Stimulated activated CD8-positive, alpha-beta memory T cell treated with anti-CD3 and anti-CD28 coated beads, Interleukin-4, amount 100 ng/mL, for 4 hours (primary cell): ENCODE results near the gene HNRNPAB.
"Not testable (repeated sequence)": the region's sequence is repeated elsewhere in the genome, so short reads cannot be mapped to it uniquely, and the experiment has no call there.

ENCODE experiments used
- DNase-seq, 2 donors: peaks; one replicate each; pipeline ENCODE4 v3.0.0-alpha.2; 2020; ENCODE audit warnings: low read depth in 2 of 2, low spot score in 1 of 2

HNRNPAB gene

GRCh38 chr5:178229111-178229510, 24.8 kb downstream of the HNRNPAB start:
- not testable (repeated sequence) for DNase-seq

- DNase-seq, result no peak
Measured at GRCh38 chr5:178229861-178230260, 25.5 kb downstream of the HNRNPAB start.

GRCh38 chr5:178230879-178231538, 26.7 kb downstream of the HNRNPAB start:
- no peak for DNase-seq

- DNase-seq, result no peak
Measured at GRCh38 chr5:178231539-178232123, 27.3 kb downstream of the HNRNPAB start.

DNA sequence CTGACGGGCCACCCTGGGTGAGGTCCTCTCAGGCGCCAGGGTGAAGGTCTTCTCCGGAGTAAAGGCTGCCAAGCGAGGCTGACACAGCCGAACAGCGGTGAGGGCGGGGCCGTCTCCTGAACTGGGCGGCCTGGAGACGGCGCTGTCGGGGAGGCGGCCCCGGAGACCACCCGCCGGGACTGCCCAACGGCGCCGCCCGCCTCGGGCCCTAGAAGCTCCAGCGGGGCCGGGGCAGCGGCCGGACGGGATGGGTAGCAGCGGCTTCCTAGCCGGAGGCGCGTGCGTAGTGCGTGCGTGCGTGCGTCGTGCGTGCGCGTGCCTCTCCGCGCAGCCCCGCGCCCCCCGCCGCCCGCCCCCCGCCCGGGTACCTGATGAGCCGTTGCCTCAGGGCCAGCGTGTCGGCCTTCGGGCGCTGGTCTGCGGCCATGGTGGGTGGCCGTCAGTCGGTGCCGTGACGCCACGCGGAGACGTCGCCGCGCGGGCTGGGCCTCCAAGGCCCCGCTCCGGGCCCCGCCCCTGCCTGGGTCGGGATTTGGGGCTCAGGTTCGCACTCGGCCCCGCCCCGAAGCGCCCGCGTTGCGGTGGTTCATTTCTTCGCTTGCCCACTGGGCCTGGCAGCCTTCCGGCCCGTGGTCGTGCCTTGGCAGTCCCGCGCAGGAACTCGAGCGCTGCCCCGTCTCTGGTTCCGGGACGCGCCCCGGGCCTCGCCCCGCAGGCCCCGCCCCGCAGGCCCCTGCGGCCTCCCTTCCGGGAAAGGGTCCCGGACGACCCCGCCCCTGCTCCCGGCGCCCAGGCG, 28.0 kb downstream of the HNRNPAB start, which contains the start of gene PHYKPL:
PHYKPL (minus strand) TSS at position 679 of the 796 bp plus-strand sequence; CDS start at position 427, 252 bp downstream.
- DNase-seq, result peak in 1 of 2 donors; percentile 30

GRCh38 chr5:178232920-178233429, 28.6 kb downstream of the HNRNPAB start:
- DNase-seq, result no peak

- DNase-seq, result no peak
Measured at GRCh38 chr5:178234121-178234749, 29.9 kb downstream of the HNRNPAB start.

DNA sequence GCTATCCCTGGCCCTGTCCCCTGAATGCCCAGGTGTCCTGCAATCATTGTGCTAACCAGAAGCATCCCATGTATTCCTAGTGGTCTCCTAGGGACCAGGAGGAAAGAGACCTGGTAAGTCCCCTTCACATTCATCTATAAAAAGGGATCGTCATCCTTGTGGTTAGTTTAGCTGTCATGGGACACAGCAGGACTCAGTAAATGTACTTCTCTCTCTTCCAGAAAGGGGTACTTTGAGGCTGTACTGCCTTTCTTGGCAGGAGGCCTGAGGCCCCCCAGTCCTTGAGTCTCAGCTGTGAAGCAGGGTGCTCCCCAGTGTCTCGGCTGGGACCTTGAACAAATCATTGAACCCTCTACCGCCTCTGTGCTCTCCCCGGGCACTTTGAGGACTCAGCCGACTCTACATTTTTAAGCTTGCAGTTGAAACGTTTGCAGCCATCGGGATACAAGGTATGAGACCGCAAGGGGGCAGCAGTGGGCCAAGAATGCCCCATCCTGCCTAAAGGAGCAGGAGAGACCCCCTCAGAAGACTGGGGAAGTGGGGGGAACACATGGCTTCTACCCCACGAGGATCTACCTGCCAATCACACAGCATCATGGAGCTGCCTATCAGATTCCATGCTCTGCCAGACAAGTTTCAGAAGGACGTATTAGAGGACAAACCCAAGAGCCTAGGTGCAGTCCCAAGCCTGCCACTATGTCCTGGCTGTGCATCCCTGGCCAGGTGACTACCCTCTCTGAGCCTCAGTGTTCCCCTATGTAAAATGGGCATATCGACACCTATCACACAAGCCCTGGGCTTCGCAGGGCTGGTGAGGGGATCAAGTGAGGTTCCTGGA, 30.6 kb downstream of the HNRNPAB start:
- DNase-seq, result peak; percentile 49 to 76

DNA sequence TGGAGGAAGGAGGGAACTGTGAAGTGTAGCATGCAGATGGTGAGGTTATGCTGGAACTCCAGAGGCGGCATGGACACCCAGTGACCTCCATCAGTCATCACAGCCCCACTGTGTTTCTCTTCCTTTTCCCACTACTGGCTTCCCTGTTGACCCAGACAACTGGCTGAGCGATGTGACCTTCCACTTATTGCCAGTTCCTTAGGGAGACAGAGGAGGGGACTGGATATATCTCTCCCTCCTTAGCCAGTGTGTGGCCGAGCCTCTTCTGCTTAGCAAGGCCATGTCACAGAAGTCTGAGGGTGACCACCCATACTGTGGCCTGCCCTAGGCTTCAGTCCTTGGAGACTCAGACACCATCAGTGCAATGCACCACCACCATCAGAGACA, 31.2 kb downstream of the HNRNPAB start:
- no peak for DNase-seq

DNA sequence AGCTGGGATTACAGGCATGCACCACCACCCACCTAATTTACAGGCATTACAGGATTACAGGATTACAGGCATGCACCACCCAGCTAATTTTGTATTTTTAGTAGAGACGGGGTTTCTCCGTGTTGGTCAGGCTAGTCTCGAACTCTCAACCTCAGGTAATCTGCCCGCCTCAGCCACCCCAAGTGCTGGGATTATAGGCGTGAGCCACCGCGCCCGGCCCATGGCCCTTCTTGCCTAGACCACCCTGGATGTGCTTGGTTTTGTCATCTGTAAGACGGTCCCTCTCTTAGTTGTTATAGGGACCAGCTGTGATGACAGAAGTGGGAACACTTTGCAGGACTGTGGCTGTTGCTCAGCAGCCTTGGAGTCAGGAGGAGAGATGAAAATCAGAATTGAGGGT, 31.8 kb downstream of the HNRNPAB start:
- DNase-seq, result no peak

DNA sequence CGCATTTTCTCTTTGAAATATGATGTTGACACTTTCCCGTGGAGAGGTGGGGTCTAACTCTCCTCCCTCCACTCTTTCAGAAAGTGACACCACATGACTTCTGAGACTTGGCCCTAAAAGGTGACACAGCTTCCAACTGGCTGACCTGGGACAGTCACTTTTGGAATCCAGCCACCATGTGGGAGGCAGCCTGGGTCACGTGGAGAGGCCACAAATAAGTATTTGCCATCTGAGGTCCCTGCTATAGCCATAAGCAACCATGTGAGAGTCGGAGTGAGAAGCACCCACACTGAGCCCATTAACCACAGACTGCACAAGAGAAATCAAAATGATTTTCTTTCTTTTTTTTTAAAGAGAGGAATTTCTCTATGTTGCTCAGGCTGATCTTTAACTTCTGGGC, 32.3 kb downstream of the HNRNPAB start:
- DNase-seq, result no peak

DNA sequence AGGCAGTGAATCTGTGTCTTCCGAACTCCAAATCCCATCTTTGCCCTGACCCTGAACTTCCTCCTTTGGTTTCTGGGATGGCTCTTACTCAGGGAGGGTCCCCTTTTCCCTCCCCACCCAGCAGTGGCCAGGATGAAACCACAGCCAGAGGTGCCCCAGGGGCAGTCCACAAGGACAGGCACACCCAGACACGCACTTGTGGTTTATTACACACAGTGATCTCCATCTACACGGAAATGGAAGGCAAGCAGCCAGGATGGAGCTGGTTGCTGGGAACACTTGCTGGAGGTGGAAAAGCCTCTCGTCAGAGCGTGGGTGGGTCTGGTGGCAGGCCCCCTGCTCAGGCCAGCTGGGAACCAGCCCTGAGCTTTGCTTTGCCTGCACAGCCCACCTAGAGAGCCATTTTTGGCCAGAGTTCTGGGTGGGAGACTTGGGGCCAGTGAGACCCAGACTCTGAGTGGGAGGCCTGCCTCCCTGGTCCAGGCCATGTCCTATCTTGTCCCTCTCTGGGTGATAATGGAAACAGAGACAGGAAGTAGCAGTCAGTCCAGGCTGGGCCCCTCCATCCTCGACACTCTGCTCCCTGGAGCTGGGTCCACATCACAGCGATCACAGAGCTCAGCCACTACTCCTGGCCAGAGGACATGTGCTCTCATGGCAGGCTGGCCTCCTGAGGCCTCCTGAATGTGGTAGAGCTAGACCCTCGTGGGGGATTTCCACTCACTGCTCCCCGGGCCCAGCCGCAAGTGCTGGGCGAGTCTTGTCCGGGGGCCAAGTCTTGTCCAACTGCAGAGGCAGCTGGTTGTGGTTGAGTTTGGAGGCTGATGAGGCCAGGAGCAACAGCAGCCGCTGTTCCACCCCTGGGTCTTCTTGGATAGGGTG, 33.3 kb downstream of the HNRNPAB start:
- DNase-seq, result no peak

DNA sequence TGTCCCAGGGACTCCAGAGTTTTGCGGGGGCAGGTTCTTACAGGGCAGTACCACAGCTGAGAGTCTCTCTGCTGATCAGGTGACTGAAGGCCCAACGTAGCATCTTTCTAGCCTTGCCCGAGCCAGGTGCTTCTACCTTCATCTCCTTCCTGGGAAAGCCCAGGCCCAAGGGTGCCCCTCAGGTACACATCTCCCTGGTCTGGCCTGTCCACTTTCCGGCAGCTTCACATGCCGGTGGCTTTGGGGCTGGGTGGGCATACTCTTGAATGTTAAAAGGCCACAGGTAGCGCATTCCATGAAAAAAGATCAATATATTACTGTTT, 33.9 kb downstream of the HNRNPAB start:
- no peak for DNase-seq

DNA sequence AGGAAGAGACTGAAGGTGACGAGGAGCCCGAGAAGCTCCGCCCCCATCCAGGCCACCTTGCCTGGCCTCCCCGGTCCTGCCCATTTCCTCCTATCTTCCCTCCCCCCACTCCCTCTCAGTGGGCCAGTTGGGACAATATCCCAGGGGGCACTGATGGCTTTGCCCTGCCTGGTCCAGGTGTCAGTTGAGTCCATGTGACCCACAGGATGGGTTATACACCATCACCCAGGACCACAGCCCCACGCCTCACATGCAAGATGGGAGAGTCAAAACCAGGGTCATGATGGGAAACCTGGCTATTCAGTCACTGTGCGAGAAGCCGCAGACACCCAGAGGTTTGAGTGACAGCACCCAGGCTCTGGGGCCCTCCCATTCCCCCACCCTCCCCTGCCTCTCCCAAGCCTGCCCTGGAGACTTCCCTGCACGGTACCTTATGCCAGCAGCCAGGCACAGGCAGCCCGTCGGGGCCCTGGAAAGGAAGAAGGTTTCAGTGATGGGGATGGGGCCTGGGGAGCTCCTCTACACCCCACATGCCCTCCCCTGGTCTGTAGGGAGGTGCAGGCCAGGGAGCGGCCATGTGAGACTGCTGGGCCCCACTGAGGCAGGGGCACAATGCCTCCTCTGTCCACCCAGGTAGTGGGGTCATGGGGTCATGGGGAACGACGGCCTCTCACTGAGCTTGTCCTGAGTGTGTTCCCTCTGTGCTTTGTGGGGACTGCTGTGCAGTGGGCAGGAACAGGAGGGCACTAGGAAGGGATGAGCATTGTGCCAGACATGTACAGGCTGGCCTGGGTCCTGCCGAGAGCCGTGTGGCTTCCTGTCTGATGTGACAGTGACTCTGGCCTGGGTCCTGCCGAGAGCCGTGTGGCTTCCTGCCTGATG, 34.6 kb downstream of the HNRNPAB start:
- no peak for DNase-seq

- not testable (repeated sequence) for DNase-seq
Measured at GRCh38 chr5:178239626-178240301, 35.4 kb downstream of the HNRNPAB start.

DNA sequence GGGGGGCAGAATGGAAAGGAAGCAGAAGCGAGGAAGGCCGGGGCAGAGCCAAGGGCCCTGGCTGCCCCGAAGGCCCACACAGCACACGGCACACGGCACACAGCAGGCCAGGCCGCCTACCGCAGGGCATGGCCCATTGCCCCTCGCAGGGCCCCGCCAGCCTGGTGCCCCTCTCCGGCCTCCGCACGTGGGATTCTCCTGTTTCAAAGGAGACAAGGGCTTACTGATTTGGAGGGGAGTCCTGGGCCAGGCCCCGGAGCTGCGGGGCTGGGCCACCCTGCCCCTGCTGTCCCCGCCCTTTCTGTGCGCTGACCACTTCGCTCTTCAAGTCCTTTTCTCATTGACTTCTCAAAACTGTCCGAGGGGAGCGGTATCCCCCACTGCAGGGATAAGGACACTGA, 36.0 kb downstream of the HNRNPAB start:
- no peak for DNase-seq

GRCh38 chr5:178240766-178241165, 36.4 kb downstream of the HNRNPAB start:
- no peak for DNase-seq

GRCh38 chr5:178241231-178241663, 36.9 kb downstream of the HNRNPAB start:
- DNase-seq, result no peak
